22Rv1 (cell line): Measurements from ENCODE around the gene ARHGEF38.

Source experiments
- H3K27ac ChIP-seq: fragments of 450-650 bp; 2 replicates; pipeline ENCODE4 v1.5.1; 2017
- ZFX ChIP-seq: fragments of 450-650 bp; IDR thresholded peaks from 2 replicates; pipeline ENCODE4 v1.6.1; 2017; ENCODE audit warnings: antibody characterized with exemption, borderline replicate concordance
- TF ChIP-seq, protein P1 (sequence below): fragments of 450-650 bp; IDR thresholded peaks from 2 replicates; pipeline ENCODE4 v1.5.1; 2017; ENCODE audit warnings: mild to moderate bottlenecking

Gene ARHGEF38

DNA sequence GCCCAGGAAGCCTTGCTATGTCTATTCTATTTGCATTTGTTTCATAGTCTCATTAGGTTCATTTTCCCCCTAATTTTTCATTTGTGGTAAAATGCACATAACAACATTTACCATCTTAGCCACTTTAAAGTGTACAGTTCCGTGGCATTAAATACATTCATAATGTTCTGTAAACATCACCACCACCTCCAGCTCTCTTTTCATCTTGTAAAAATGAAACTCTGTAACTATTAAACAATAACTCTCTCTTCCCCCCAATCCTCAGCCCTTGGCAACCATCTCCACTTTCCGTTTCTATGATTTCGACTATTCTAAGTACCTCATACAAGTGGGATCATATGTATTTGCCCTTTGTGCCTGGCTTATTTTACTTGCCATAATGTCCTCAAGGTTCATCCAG, 19.9 kb downstream of the ARHGEF38 start:
- H3K27ac ChIP-seq, result no peak overlapping the region
- TF ChIP-seq, protein P1, sequence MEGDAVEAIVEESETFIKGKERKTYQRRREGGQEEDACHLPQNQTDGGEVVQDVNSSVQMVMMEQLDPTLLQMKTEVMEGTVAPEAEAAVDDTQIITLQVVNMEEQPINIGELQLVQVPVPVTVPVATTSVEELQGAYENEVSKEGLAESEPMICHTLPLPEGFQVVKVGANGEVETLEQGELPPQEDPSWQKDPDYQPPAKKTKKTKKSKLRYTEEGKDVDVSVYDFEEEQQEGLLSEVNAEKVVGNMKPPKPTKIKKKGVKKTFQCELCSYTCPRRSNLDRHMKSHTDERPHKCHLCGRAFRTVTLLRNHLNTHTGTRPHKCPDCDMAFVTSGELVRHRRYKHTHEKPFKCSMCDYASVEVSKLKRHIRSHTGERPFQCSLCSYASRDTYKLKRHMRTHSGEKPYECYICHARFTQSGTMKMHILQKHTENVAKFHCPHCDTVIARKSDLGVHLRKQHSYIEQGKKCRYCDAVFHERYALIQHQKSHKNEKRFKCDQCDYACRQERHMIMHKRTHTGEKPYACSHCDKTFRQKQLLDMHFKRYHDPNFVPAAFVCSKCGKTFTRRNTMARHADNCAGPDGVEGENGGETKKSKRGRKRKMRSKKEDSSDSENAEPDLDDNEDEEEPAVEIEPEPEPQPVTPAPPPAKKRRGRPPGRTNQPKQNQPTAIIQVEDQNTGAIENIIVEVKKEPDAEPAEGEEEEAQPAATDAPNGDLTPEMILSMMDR, result no peak
- TF ChIP-seq ZFX, result no peak

DNA sequence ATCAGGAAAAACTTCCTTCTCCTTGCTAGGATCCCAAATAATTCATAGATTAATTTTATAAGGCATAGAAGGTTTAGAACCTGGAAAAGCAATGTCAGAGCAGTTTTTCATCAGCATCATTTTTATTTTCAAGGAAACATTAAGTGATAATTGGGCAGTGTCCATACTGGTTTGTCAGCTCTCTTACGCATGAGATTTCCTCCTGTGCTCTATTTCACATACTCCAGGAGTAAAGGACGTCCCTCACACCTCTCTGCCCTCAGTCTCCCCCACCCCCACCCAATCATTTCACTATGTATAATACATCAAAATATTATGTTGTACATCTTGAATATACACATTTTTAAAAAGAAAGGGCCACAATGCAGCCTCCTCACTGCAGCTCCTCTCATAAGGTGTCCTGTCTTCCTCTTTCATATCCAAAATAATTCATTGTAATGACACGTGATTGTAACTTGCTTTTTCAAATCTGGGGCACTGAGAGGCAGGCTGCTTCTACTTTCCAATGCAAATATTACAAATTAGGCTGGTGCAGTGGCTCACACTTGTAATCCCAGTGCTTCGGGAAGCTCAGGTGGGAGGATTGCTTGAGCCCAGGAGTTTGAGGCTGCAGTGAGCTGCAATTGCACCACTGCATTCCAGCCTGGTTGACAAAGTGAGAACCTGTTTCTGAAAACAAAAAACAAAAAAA, 34.4 kb downstream of the ARHGEF38 start:
- TF ChIP-seq ZFX, result no peak
- TF ChIP-seq, protein P1, result no peak
- peak overlapping the region; percentile 91 for H3K27ac ChIP-seq

DNA sequence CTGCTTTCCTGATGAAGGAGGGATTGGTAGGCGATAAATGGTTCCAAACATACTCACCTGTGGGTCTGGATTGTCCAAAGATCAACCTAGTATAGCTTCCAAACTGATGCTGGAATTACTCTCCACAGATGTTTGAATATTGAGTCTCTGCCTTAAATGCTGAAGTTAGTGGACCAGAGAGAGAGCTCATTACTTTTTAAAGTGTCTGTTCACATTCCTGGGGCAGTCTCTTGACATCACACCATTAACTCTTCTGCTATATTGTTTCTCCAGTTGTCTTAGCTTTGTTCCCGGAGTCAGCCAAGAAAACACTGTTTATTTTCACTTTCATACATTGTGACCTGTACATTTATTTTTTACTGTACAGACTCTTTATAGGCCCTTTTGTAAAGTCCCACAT, 35.4 kb downstream of the ARHGEF38 start:
- peak overlapping the region; percentile 91 for H3K27ac ChIP-seq
- TF ChIP-seq, protein P1, result no peak
- TF ChIP-seq ZFX, result no peak

DNA sequence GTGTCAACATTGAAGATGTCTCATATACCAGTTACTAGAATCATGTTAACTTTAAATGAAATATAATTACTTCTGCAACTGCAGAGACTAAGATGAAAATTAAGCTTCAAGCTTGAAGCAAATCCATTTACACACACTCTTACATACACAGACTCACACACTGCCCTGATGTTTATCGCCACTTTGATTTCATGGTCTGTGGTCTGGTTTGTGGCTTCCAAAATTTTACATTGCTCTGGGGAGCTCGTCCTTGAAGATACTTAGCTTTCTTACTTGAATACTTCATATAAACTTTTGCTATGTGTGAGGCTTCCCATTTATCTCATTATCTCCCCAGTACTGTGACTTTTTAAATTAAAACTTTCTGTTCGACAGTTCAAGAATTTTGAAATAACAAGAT, 35.8 kb downstream of the ARHGEF38 start:
- peak overlapping the region; percentile 91; the same call in 1 of the 2 replicates for H3K27ac ChIP-seq

DNA sequence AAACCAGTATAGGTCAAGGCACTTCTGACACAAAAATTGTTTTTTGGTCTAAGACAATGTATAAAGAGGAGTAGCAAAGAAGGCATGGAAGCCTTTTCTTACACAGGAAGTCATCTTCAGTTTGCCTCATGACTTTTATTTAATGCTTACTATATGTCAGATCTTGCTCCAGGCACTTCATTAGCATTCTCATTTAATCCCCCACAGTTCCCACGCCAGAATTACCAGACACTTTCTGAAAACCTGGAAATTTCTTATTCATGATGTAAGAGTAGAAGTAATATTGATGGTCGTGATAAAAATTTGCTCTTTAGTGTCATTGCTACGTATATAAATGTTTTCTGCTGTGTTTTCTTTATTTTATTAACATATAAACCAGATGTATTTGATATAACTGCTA, 39.2 kb downstream of the ARHGEF38 start:
- TF ChIP-seq, protein P1, result no peak
- no peak for TF ChIP-seq ZFX
- no peak overlapping the region for H3K27ac ChIP-seq

More for the DNA sequence above, 35.8 kb downstream of the ARHGEF38 start:
- TF ChIP-seq, protein P1, result no peak
- no peak for TF ChIP-seq ZFX

DNA sequence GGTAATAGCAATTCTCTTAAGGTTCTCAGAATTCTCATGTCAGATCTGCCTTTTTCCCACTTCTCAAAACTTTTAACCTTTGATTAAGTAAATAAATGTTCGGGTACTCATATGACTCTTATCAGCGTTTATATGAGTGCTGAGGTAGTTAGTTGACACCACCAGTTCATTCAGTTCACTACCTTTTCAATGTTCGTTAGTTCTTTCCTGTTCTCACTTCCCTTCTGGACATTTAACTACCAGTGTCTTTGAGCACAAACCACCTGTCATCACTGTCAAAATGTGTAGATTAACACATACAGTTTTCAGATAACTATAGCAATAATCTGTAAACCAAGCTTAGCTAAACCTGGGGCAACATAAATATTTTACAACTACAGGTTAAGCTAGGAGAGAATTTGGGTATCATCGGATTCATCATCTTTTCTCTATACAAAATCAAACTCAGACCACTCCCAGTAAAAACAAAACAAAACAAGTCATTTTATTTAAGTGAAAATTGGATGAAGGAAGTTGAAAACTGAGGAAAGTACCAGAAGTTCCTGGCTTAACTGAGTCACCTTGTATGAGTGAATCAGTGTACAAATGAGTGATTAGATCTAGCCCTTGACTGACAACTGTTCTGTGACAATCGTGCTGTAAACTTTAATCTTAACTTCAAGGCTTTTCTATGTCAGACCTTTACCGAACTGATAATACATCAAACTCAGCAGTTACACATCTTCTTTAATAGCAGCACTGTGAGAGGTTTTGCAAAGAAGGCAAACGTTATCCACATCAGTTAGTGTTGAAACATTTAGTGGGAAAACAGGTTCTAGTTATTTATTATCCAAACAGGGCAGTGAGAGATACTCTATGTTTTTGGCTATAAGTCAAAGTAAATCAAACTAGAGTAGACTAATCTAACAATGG, 41.9 kb downstream of the ARHGEF38 start:
- no peak for TF ChIP-seq ZFX
- TF ChIP-seq, protein P1, result no peak
- peak overlapping the region; percentile 89 for H3K27ac ChIP-seq

DNA sequence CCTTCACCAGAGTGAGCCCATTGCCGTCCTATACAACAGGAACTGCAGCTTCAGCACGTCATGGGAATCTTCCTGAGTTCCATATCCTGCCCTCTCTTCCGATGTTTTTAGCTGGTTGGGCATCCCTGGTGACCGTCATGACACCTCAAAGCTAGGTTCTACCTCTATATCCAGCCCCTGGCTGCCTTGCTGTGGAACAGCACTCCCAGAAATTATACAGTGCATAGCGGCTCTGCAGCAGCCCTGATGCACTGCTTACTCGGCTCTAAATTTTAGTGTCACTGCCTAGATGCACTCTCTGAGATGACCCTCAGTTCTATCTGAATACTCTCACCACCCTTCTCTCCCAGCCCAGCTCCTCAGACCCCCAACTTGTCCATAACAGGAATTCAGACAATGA, 44.3 kb downstream of the ARHGEF38 start:
- no peak for TF ChIP-seq ZFX
- TF ChIP-seq, protein P1, result no peak
- no peak overlapping the region for H3K27ac ChIP-seq
